ENCODE results near the gene TNFRSF4.

TNFRSF4 gene

DNA sequence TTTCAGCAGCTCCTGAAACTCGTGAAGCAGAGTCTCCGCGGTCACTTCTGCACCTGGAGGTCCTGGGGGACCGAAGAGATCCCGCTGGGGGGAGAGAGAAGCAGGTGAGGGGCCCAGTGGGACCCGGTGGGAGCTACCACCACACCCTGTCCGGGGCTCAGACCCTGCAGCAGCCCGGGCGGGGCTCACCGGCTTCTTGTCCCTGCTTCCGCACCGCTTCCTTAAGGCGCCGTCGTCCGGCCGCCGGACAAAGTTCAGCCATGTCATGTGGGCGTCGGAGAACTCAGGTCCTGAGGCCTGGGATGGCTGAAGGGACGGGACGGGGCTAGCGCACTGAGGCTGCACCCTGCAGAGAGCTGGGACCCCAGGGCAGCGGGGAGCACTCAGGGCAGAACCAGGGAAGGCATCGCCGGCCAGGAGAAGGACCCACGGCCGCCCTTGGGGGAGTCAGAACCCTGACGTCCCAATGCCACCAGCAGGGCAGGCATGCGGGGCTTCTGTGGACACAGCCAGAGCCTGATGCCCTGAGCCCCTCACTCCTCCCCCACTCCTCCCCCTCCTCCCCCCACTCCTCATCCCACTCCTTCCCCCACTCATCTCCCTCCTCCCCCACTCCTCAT is 30.3 kb upstream of the TNFRSF4 start:
- Histone ChIP-seq H3K9ac (ENCODE audit: low read depth, low read length) (no peak overlapping the region), H3K4me3 (ENCODE audit: low read length) (no peak overlapping the region), H3K4me1 (ENCODE audit: insufficient read depth, low read length) (no peaks in the 10 kb centered on the region), H3K27me3 (ENCODE audit: insufficient read depth, low read length) (peaks cover 23% of the 10 kb centered on the region), H3K9me3 (ENCODE audit: insufficient read depth, low read depth, low read length) (no peaks in the 10 kb centered on the region), H3K36me3 (ENCODE audit: insufficient read depth, low read length) (no peaks in the 10 kb centered on the region), H3K27ac (ENCODE audit: low read depth, low read length) (no peak overlapping the region)
- WGBS, result 86% methylated on average over 30 of the region's 30 CpGs

DNA sequence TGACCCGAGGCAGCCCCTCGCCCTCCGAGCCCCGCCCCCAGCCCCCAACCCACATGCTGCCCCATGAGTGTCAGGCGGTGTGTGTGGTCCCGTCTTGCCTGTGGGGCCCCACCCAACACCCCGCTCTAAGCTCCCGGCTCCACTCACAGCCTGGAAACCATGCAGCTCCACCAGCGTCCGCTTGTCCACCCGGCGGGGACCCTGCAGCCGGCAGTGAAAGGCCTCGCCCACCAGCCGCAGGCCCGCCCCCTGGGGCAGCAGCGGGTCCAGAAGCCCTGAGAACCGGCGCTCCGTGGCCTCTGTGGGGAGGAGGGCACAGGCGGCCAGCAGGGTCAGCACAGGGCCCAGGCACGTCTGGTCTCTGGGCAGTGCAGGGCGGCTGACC is 29.8 kb upstream of the TNFRSF4 start:
- H3K4me3 ChIP-seq (ENCODE audit: low read length), result no peak overlapping the region
- no peaks in the 10 kb centered on the region for H3K9me3 ChIP-seq (ENCODE audit: insufficient read depth, low read depth, low read length)
- peaks cover 23% of the 10 kb centered on the region for H3K27me3 ChIP-seq (ENCODE audit: insufficient read depth, low read length)
- 79% methylated on average over 23 of the region's 23 CpGs for WGBS
- no peaks in the 10 kb centered on the region for H3K36me3 ChIP-seq (ENCODE audit: insufficient read depth, low read length)
- H3K27ac ChIP-seq (ENCODE audit: low read depth, low read length), result no peak overlapping the region
- no peaks in the 10 kb centered on the region for H3K4me1 ChIP-seq (ENCODE audit: insufficient read depth, low read length)
- no peak overlapping the region for H3K9ac ChIP-seq (ENCODE audit: low read depth, low read length)

DNA sequence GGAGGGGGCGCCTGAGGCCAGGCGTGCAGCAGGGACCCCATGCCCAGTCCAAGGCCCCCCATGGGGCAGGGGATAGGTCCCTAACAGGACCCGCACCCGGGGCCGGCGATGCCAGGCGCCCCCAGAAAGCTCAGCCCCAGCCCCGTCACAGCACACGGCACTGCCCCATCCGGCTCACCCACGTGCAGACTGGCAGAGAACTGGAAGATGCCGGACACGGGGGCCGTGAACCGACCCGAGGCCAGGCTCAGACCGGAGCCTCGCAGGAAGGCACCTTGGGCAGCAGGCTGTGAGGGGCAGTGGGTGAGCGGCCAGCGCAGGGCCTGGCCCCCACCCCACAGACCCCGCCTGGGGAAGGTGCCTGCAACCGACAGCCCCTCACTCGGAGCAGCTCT is 29.3 kb upstream of the TNFRSF4 start:
- Histone ChIP-seq H3K4me1 (ENCODE audit: insufficient read depth, low read length) (no peaks in the 10 kb centered on the region), H3K36me3 (ENCODE audit: insufficient read depth, low read length) (no peaks in the 10 kb centered on the region), H3K27ac (ENCODE audit: low read depth, low read length) (no peak overlapping the region), H3K9me3 (ENCODE audit: insufficient read depth, low read depth, low read length) (no peaks in the 10 kb centered on the region), H3K4me3 (ENCODE audit: low read length) (no peak overlapping the region), H3K27me3 (ENCODE audit: insufficient read depth, low read length) (peaks cover 23% of the 10 kb centered on the region), H3K9ac (ENCODE audit: low read depth, low read length) (no peak overlapping the region)
- WGBS, result 92% methylated on average over 23 of the region's 23 CpGs

DNA sequence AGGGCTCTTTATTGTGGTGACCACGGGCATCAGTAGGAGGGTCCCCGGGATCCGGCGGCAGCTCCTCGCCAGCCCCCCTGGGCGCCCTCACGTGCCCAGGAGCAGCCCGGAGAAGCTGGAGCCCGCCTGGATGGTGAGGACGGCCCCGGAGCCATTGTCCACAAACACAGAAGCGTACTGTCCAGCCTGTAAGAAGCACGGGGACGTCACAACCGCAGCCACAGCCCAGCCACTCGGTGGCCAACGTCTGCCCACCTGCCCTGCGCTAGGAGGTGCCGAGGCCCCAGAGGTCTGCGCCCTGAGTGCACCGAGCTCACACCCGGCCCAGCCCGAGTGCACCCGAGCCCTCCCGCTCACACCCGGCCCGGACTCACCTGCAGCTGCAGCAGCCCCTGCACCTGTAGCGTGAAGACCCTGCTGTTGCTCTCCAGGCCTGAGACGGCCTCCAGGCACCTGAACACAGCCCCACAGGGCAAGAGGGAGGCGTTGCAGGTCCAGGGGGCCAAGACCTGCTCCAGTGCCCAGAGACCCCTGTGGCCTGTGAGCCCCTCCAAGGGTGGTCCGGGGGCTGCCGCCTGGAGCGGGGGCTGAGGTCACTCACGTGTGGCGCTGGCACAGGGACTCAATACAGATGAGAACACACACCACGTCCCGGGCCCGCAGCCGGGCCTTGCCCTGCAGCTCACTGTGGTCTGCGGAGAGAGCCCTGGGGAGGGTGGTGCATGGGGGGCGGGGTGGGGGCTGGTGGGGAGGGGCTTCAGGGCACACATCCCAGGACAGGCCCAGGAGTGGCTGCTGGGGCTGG is 28.7 kb upstream of the TNFRSF4 start:
- no peaks in the 10 kb centered on the region for H3K4me1 ChIP-seq (ENCODE audit: insufficient read depth, low read length)
- 94% methylated on average over 39 of the region's 41 CpGs for WGBS

DNA sequence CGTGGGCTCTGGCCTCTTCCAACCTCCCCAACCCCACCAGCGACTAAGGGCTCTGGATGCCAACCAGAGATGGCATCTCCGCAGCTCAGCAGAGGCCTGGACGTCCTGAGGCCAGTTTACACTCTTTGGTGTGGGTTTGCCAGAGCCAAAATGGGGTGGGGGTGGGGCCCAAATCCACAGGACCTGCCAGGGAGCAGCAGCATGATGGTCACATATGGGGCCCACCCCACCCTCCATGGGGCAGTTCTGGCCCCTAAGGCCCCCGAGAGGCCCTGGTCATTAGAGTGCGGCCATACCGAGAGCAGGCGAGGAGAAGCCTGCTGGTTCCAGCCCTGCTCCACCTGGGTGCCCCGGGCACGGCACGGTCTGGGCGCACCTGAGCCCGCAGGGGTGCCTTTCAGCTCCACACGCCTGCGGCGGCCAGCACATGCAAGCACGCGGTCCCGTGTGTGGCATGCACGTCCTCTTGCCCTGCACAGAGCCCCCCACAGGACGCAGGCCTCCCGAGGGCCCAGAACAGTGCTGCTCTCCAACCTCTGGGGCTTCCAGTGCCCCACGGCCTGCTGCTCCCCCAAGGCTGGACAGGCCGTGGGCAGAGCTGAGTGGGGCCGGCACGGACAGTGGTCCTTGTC is 27.8 kb upstream of the TNFRSF4 start:
- Histone ChIP-seq H3K27me3 (ENCODE audit: insufficient read depth, low read length) (peaks cover 12% of the 10 kb centered on the region), H3K27ac (ENCODE audit: low read depth, low read length) (no peak overlapping the region), H3K9ac (ENCODE audit: low read depth, low read length) (no peak overlapping the region), H3K36me3 (ENCODE audit: insufficient read depth, low read length) (no peaks in the 10 kb centered on the region), H3K4me1 (ENCODE audit: insufficient read depth, low read length) (no peaks in the 10 kb centered on the region), H3K9me3 (ENCODE audit: insufficient read depth, low read depth, low read length) (no peaks in the 10 kb centered on the region), H3K4me3 (ENCODE audit: low read length) (no peak overlapping the region)
- WGBS, result 93% methylated on average over 26 of the region's 26 CpGs

More for the DNA sequence above, 28.7 kb upstream of the TNFRSF4 start:
- Histone ChIP-seq H3K9ac (ENCODE audit: low read depth, low read length) (no peak overlapping the region), H3K27ac (ENCODE audit: low read depth, low read length) (no peak overlapping the region), H3K4me3 (ENCODE audit: low read length) (no peak overlapping the region), H3K36me3 (ENCODE audit: insufficient read depth, low read length) (no peaks in the 10 kb centered on the region), H3K27me3 (ENCODE audit: insufficient read depth, low read length) (peaks cover 21% of the 10 kb centered on the region), H3K9me3 (ENCODE audit: insufficient read depth, low read depth, low read length) (no peaks in the 10 kb centered on the region)

DNA sequence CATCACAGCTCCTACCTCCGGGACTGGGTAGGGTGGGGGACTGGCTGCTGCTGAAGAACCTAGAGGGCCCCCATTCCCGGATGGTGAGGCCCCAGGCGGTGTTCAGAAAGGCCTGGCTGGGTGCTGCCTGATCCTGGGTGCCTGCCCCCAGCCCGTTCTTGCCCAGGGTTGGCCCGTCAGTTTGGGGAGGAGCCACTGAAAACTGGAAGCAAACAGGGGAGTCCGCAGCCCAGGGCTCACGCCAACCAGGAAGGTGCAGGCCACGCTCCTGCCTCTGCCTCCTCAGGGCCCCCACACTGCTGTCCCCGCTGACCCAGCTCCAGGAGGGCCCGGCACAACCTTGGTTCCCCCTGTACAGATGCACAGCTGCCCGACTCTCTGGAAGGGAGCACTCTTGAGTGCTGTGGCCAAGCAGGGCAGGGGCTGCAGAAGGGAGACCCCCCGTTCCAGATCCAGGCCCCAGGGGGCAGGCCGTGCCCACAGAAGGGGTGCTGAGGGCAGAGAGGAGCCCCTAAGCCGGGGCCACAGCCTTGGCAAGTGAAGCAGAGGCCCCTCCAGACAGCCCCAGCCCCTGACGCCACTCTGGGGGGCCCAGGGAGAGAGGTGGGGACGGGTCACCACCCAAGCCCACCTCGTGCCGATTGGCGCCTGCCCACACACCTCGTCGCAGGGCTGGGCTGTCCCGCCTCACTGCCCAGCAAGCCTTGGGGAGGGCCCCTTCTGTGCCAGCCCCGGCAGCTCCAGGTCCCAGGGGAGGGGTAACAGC is 27.1 kb upstream of the TNFRSF4 start:
- Histone ChIP-seq H3K4me3 (ENCODE audit: low read length) (no peak overlapping the region), H3K27ac (ENCODE audit: low read depth, low read length) (no peak overlapping the region), H3K4me1 (ENCODE audit: insufficient read depth, low read length) (no peaks in the 10 kb centered on the region), H3K36me3 (ENCODE audit: insufficient read depth, low read length) (no peaks in the 10 kb centered on the region), H3K27me3 (ENCODE audit: insufficient read depth, low read length) (peaks cover 5% of the 10 kb centered on the region), H3K9ac (ENCODE audit: low read depth, low read length) (no peak overlapping the region), H3K9me3 (ENCODE audit: insufficient read depth, low read depth, low read length) (no peaks in the 10 kb centered on the region)
- WGBS, result 86% methylated on average over 23 of the region's 23 CpGs

DNA sequence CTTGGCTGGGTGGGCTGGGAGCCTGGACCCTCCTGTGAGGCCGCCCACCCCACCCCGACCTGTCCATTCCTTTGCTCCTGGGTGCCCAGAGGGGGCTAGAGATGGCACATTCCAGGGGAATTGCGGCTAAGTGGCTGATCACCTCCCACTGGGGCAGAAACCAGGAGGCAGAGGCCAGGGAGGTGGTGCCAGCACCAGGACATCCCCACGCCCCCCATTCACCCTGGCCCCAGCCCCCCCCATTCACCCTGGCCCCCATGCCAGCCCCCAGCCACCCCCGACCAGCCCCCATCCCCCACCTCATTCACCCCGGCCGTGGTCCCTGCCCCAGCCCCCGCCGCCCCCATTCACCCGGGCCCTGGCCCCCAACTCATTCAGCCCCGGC is 26.4 kb upstream of the TNFRSF4 start:
- no peaks in the 10 kb centered on the region for H3K27me3 ChIP-seq (ENCODE audit: insufficient read depth, low read length)
- no peaks in the 10 kb centered on the region for H3K36me3 ChIP-seq (ENCODE audit: insufficient read depth, low read length)
- H3K9ac ChIP-seq (ENCODE audit: low read depth, low read length), result no peak overlapping the region
- H3K4me1 ChIP-seq (ENCODE audit: insufficient read depth, low read length), result no peaks in the 10 kb centered on the region
- H3K9me3 ChIP-seq (ENCODE audit: insufficient read depth, low read depth, low read length), result no peaks in the 10 kb centered on the region
- WGBS, result 79% methylated on average over 3 of the region's 11 CpGs
- no peak overlapping the region for H3K27ac ChIP-seq (ENCODE audit: low read depth, low read length)
- no peak overlapping the region for H3K4me3 ChIP-seq (ENCODE audit: low read length)

DNA sequence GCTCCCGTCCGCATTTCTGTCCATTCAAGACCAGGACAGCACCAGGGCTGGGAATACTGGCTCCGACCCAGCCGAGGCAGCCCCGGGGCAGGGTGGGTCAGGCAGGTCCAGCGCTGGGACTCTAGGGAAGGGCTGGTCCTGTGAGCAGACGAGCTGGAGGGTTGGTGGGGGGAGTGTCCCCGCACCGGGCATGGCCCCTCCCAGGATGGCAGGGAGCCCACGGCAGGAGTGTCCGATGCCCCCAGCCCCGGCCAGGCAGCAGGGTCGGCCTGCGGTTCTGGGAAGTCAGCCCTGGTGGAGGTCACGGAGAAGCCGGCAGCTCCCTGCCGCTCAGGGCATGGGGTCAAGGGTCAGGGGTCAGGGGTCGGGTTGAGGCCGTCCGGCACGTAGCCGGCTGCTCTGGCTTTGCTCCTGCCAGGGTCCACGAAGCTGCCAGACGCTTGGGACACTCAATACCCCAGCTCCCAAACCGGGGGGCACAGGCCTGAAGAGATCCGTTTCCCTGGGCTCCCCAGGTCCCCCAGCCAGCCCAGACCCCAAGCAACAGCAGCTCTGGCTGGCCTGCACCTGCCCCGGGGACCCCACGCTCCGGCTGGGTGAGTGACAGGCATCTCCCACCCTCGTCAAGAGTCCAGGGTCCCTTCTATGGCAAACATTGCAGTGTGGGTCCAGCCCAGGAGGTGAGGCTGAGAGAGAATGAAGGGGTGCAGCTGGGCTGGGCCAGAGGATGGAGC is 25.8 kb upstream of the TNFRSF4 start:
- H3K27me3 ChIP-seq (ENCODE audit: insufficient read depth, low read length), result no peaks in the 10 kb centered on the region

DNA sequence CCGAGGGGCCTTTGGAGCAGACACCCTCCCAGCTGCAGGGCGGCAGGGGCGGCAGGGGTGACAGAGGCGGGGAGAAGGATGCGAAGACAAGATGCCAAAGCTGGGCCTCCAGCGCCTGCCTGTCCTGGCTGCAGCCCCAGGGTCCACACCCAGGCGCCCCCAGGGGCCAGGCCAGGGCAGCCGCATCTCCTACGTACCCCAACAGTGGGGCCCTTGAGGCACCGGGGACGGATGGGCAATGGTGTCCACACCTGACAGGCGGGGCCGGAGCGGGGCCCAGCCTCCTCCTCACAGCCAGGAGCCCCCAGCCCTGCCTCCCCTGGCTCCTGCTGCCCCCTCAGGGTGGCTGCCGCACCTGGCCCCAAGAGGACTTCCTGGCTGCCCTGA is 25.3 kb upstream of the TNFRSF4 start:
- no peak overlapping the region for H3K27ac ChIP-seq (ENCODE audit: low read depth, low read length)
- WGBS, result 86% methylated on average over 15 of the region's 15 CpGs
- H3K4me3 ChIP-seq (ENCODE audit: low read length), result no peak overlapping the region
- no peaks in the 10 kb centered on the region for H3K36me3 ChIP-seq (ENCODE audit: insufficient read depth, low read length)
- H3K4me1 ChIP-seq (ENCODE audit: insufficient read depth, low read length), result no peaks in the 10 kb centered on the region
- no peak overlapping the region for H3K9ac ChIP-seq (ENCODE audit: low read depth, low read length)
- no peaks in the 10 kb centered on the region for H3K9me3 ChIP-seq (ENCODE audit: insufficient read depth, low read depth, low read length)
- H3K27me3 ChIP-seq (ENCODE audit: insufficient read depth, low read length), result no peaks in the 10 kb centered on the region

More for the DNA sequence above, 25.8 kb upstream of the TNFRSF4 start:
- Histone ChIP-seq H3K36me3 (ENCODE audit: insufficient read depth, low read length) (no peaks in the 10 kb centered on the region), H3K4me3 (ENCODE audit: low read length) (no peak overlapping the region), H3K9ac (ENCODE audit: low read depth, low read length) (no peak overlapping the region), H3K27ac (ENCODE audit: low read depth, low read length) (no peak overlapping the region), H3K9me3 (ENCODE audit: insufficient read depth, low read depth, low read length) (no peaks in the 10 kb centered on the region), H3K4me1 (ENCODE audit: insufficient read depth, low read length) (no peaks in the 10 kb centered on the region)
- 87% methylated on average over 30 of the region's 30 CpGs for WGBS

DNA sequence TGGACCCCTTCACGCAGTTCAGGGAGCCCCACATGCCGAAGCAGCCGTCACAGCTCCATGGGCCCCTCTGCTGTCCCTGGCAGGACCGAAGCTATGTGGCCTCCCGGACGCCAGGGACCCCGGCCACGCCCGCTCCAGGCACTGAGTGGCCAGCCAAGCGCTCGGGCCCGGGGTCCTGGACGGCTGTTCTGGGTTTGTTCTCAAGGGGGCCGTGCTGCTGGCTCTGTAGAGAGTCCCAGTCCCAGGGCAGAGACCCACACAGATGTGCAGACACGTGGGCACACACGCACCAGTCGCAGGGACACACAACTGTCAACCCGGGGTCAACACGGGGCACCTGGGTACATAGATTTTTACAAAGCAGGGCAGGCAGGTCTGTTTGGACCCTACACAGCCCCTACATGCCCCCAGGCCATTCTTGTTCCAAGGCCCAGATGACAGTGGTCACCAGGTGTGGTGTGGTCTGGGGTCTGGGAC is 24.8 kb upstream of the TNFRSF4 start:
- Histone ChIP-seq H3K4me3 (ENCODE audit: low read length) (no peak overlapping the region), H3K9me3 (ENCODE audit: insufficient read depth, low read depth, low read length) (no peaks in the 10 kb centered on the region), H3K9ac (ENCODE audit: low read depth, low read length) (no peak overlapping the region), H3K4me1 (ENCODE audit: insufficient read depth, low read length) (no peaks in the 10 kb centered on the region), H3K36me3 (ENCODE audit: insufficient read depth, low read length) (peaks cover 4% of the 10 kb centered on the region; the same call in 1 of the 2 replicates), H3K27me3 (ENCODE audit: insufficient read depth, low read length) (no peaks in the 10 kb centered on the region), H3K27ac (ENCODE audit: low read depth, low read length) (no peak overlapping the region)
- WGBS, result 91% methylated on average over 19 of the region's 19 CpGs
